HUES6 (cell line): ENCODE measurements around the gene CA11.

Experiments used
- H3K27ac ChIP-seq: 2 replicates; pipeline ENCODE4 v1.7.0; 2013; ENCODE audit warnings: low read depth, mild to moderate bottlenecking, low read length, inconsistent platforms
- H3K27me3 ChIP-seq: 2 replicates; pipeline ENCODE4 v1.6.1; 2013; ENCODE audit warnings: low read length; ENCODE audit not compliant: control insufficient read depth, insufficient read depth
- H3K36me3 ChIP-seq: 2 replicates; pipeline ENCODE4 v1.6.1; 2013; ENCODE audit warnings: low read length; ENCODE audit not compliant: control insufficient read depth, insufficient read depth
- H3K4me1 ChIP-seq: 2 replicates; pipeline ENCODE4 v1.6.1; 2013; ENCODE audit warnings: low read length; ENCODE audit not compliant: control insufficient read depth, insufficient read depth
- H3K4me3 ChIP-seq: 2 replicates; pipeline ENCODE4 v1.5.1; 2013; ENCODE audit warnings: low read depth, low read length
- H3K9ac ChIP-seq: one replicate; pipeline ENCODE4 v1.6.1; 2013; ENCODE audit warnings: mild to moderate bottlenecking, low read length
- H3K9me3 ChIP-seq: 2 replicates; pipeline ENCODE4 v1.6.1; 2013; ENCODE audit warnings: low read depth, low read length; ENCODE audit not compliant: control insufficient read depth, insufficient read depth

The CA11 gene

GRCh38 chr19:48627201-48627864, 18.7 kb downstream of the CA11 start:
- Histone ChIP-seq H3K27me3 (no peaks in the 10 kb centered on the region), H3K27ac (no peak overlapping the region), H3K36me3 (no peaks in the 10 kb centered on the region), H3K4me3 (no peak overlapping the region), H3K9me3 (no peaks in the 10 kb centered on the region), H3K4me1 (peaks cover 23% of the 10 kb centered on the region), H3K9ac (no peak overlapping the region)

- no peaks in the 10 kb centered on the region for H3K27me3 ChIP-seq
- peaks cover 18% of the 10 kb centered on the region for H3K4me1 ChIP-seq
- H3K27ac ChIP-seq = no peak overlapping the region
- H3K36me3 ChIP-seq = no peaks in the 10 kb centered on the region
- H3K4me3 ChIP-seq = no peak overlapping the region
- no peaks in the 10 kb centered on the region for H3K9me3 ChIP-seq
- no peak overlapping the region for H3K9ac ChIP-seq
These were observed 20.1 kb downstream of the CA11 start for GRCh38 chr19:48625891-48626327.

GRCh38 chr19:48624791-48625723, 20.9 kb downstream of the CA11 start:
- peak overlapping the region; percentile 85 for H3K4me3 ChIP-seq

GRCh38 chr19:48624067-48624594, 21.9 kb downstream of the CA11 start:
- Histone ChIP-seq H3K9me3 (no peaks in the 10 kb centered on the region), H3K27ac (no peak overlapping the region; the same call in 1 of the 2 replicates), H3K4me3 (peak overlapping the region; percentile 85), H3K27me3 (no peaks in the 10 kb centered on the region), H3K9ac (peak overlapping the region; percentile 69), H3K4me1 (peaks cover 14% of the 10 kb centered on the region), H3K36me3 (no peaks in the 10 kb centered on the region)

More at GRCh38 chr19:48624791-48625723, 20.9 kb downstream of the CA11 start:
- peak overlapping the region; percentile 69 for H3K9ac ChIP-seq
- peaks cover 17% of the 10 kb centered on the region for H3K4me1 ChIP-seq
- H3K9me3 ChIP-seq = no peaks in the 10 kb centered on the region
- no peaks in the 10 kb centered on the region for H3K36me3 ChIP-seq
- H3K27ac ChIP-seq = no peak overlapping the region
- no peaks in the 10 kb centered on the region for H3K27me3 ChIP-seq

- H3K27ac ChIP-seq = no peak overlapping the region
- H3K4me1 ChIP-seq = peaks cover 14% of the 10 kb centered on the region
- H3K4me3 ChIP-seq = peak overlapping the region; percentile 46
- H3K27me3 ChIP-seq = no peaks in the 10 kb centered on the region
- H3K9ac ChIP-seq = peak overlapping the region; percentile 53
- no peaks in the 10 kb centered on the region for H3K9me3 ChIP-seq
- no peaks in the 10 kb centered on the region for H3K36me3 ChIP-seq
These were observed 22.4 kb downstream of the CA11 start for GRCh38 chr19:48623556-48624066.

GRCh38 chr19:48619692-48620585, 26.0 kb downstream of the CA11 start:
- peak overlapping the region; percentile 49 for H3K9ac ChIP-seq
- peaks cover 38% of the 10 kb centered on the region for H3K4me1 ChIP-seq
- peak overlapping the region; percentile 91 for H3K4me3 ChIP-seq
- H3K27me3 ChIP-seq = no peaks in the 10 kb centered on the region
- no peak overlapping the region for H3K27ac ChIP-seq
- no peaks in the 10 kb centered on the region for H3K9me3 ChIP-seq
- peaks cover 33% of the 10 kb centered on the region for H3K36me3 ChIP-seq

GRCh38 chr19:48618916-48619691, 26.9 kb downstream of the CA11 start, which contains the start of the genes RPL18 and SPHK2:
Gene RPL18, minus strand, starts transcription at chr19:48619178. Its CDS starts 35 bp downstream, at chr19:48619143.
Gene SPHK2, plus strand, starts transcription at chr19:48619506. Its CDS starts 1,009 bp downstream, at chr19:48620515.
- Histone ChIP-seq H3K9ac (peak within 1 kb of the TSS; percentile 95), H3K4me3 (peak within 1 kb of the TSS; percentile 91), H3K27me3 (no peaks in the 10 kb centered on the region), H3K4me1 (peaks cover 43% of the 10 kb centered on the region), H3K27ac (peak within 1 kb of the TSS; percentile 82), H3K9me3 (no peaks in the 10 kb centered on the region), H3K36me3 (peaks cover 36% of the 10 kb centered on the region)

GRCh38 chr19:48618278-48618915, 27.6 kb downstream of the CA11 start:
- Histone ChIP-seq H3K27me3 (no peaks in the 10 kb centered on the region), H3K4me1 (peaks cover 46% of the 10 kb centered on the region), H3K36me3 (peaks cover 36% of the 10 kb centered on the region), H3K27ac (peak overlapping the region; percentile 82), H3K4me3 (peak overlapping the region; percentile 91), H3K9me3 (no peaks in the 10 kb centered on the region), H3K9ac (peak overlapping the region; percentile 95)

- Histone ChIP-seq H3K4me3 (peak overlapping the region; percentile 91), H3K9ac (peak overlapping the region; percentile 95), H3K27me3 (no peaks in the 10 kb centered on the region), H3K27ac (peak overlapping the region; percentile 38), H3K4me1 (peaks cover 43% of the 10 kb centered on the region), H3K36me3 (peaks cover 41% of the 10 kb centered on the region), H3K9me3 (no peaks in the 10 kb centered on the region)
These were observed 28.6 kb downstream of the CA11 start for GRCh38 chr19:48617146-48617937.
